ENCODE data around the gene OLIG3. TPM values are rescaled to one million over a fixed set of nuclear protein-coding genes. Genes with fewer than 3 reads are reported as not detected.

The OLIG3 gene
- not detected for total RNA-seq

DNA sequence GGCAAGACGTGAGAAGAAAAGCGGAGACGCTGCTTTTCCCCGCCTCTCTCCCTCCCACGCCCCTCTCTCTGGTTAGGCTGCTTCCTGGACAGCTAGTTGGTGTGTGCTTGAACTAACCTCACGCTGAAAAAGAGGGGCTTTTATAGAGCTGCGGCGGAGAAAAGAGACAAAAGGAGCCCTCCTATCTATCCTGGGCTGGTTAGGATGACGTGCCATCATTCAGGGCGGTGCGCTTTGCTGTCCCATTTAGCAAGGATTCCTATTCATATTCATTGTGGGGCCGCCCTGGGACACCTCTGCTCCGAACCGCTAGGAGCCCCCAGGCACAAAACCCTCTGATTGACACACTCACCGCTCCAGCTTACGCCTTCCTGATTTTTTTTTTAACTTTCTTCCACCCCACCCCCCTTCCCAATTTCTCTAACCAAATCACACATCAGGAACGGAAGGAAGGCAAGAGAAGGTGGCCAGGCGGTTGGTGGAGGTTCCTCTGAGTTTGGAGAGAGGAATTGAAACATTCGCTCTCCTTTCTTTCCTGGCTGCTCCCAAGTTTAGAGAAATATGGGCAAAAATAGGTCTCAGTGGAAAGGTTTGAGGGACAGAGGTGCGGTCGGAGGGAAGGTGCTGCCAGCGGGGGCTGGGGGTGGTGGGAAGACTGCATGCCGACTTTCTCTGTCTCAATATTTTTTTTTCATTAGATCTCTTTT lies at the start of gene OLIG3:
Gene OLIG3, minus strand, starts transcription at position 114 of the 707 bp plus-strand sequence. CDS start 224 bp downstream, outside the sequence.
- ATAC-seq (ENCODE audit: low FRiP score) (no peak), DNase-seq (ENCODE audit: low spot score) (no peak)
- no peak for TF ChIP-seq CTCF (IDR thresholded peaks at IDR 0.05)

DNA sequence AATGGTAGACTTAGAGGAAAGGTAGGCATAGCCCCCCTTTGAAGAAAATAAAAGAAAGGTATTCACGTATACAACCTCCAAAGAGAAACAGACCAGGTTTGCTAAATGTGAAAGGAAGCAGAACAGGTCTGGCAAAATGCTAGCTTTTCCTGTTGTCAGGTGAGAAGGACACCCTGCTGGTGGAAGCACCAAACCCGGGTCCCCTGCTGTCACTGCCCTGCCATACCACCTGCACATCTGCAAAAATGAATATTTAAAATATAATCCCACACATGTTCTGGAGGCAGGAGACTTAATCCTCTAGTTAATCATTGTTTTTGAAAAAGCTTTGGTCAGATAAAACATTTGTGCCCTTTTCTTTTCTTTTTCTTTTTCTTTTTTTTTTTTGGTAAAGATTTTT lies 48.9 kb upstream of the OLIG3 start:
- ATAC-seq (ENCODE audit: low FRiP score) (no peak), DNase-seq (ENCODE audit: low spot score) (no peak)
- TF ChIP-seq CTCF (IDR thresholded peaks at IDR 0.05): no peak

DNA sequence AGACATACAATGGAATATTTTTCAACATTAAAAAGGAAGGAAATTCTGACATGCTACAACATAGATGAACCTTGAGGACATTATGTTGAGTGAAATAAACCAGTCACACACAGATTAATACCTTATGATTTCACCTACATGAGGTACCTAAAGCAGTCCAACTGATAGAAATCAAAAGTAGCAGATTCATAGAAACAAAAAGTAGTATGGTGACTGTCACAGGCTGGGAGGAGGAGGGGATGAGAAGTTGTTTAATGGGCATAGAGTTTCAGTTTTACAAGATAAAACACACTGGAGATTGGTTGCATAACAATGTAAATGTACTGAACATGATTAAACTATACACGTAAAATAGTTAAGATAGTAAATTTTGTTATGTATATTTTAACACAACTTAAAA lies 48.5 kb upstream of the OLIG3 start:
- no peak for TF ChIP-seq CTCF (IDR thresholded peaks at IDR 0.05)
- no peak for ATAC-seq (ENCODE audit: low FRiP score)
- DNase-seq (ENCODE audit: low spot score): no peak

DNA sequence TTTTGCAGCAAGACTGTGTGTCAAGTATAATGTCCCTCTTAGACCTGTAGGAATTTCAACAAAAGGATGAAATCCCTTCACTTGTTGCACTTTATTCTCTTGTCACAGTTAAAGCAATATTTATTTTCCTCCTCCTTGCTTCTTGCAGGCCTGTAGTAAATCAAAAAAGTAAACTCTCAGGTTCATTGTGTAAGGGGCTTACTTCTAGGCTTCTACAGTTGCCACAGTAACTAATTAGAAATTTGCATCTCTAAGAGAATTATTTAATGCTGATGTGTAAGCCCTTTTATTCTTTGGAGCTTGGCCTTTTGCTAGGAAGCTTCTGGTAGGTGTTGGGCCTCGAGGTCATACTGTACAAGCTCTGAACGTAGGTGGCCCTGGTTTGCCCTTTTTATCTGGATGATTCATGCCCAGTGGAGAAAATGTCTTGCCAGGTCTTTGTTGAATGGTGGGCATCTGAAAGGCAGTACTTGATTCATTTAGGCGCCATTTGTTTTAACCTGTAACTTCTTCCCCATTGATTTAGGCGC lies 47.4 kb upstream of the OLIG3 start:
- DNase-seq (ENCODE audit: low spot score) (no peak), ATAC-seq (ENCODE audit: low FRiP score) (no peak)
- no peak for TF ChIP-seq CTCF (IDR thresholded peaks at IDR 0.05)

- TF ChIP-seq CTCF (IDR thresholded peaks at IDR 0.05): no peak
- no peak for ATAC-seq (ENCODE audit: low FRiP score)
Observed at GRCh38 chr6:137536104-137536773, 42.0 kb upstream of the OLIG3 start.

GRCh38 chr6:137531376-137532092 lies 37.3 kb upstream of the OLIG3 start:
- DNase-seq (ENCODE audit: low spot score) (no peak), ATAC-seq (ENCODE audit: low FRiP score) (no peak)
- no peak for TF ChIP-seq CTCF (IDR thresholded peaks at IDR 0.05)

More at GRCh38 chr6:137536104-137536773, 42.0 kb upstream of the OLIG3 start:
- no peak for DNase-seq (ENCODE audit: low spot score)
